ENCODE results near the gene IKZF2.

IKZF2 gene

GRCh38 chr2:212958757-212959295, 192.6 kb downstream of the IKZF2 start:
- H3K4me3 ChIP-seq (ENCODE audit: control insufficient read depth in 1 of 7, extremely low read depth in 1 of 7, insufficient read depth in 4 of 7, low read depth in 2 of 7, low read length in 6 of 7), result peak overlapping the region in 2 of 7 experiments; percentile 3 to 7
- H3K27ac ChIP-seq (ENCODE audit: insufficient read depth in 1 of 2, low read depth in 1 of 2, low read length in 2 of 2, poor library complexity in 1 of 2, severe bottlenecking in 2 of 2), result no peak overlapping the region
- CTCF ChIA-PET, result interaction anchor here (0.5 kb wide), 1 partner anchor 47 kb away, joined by 3 read pairs; no protein-coding TSS in a partner anchor
- DNase-seq, result peak in 2 of 3 donors; percentile 29 to 53
- 23% methylated on average over 3 of the region's 7 CpGs for WGBS (ENCODE audit: insufficient coverage)
- no peaks in the 10 kb centered on the region for H3K27me3 ChIP-seq (replicated peaks in 2 of 5; ENCODE audit: control insufficient read depth in 4 of 5, insufficient read depth in 5 of 5, low read length in 4 of 5)
- POLR2A ChIA-PET, result no interaction called here
- peaks cover 0 to 6% (median 1%) of the 10 kb centered on the region in 4 experiments for H3K36me3 ChIP-seq (ENCODE audit: control insufficient read depth in 4 of 4, insufficient read depth in 4 of 4, low read length in 3 of 4)
- H3K9me3 ChIP-seq (ENCODE audit: control extremely low read depth in 1 of 5, control insufficient read depth in 4 of 5, insufficient read depth in 2 of 5, low read depth in 1 of 5, low read length in 4 of 5), result no peaks in the 10 kb centered on the region
- peaks cover 12 to 32% (median 25%) of the 10 kb centered on the region in 4 experiments for H3K4me1 ChIP-seq (ENCODE audit: control extremely low read depth in 1 of 4, control insufficient read depth in 4 of 4, insufficient read depth in 4 of 4, low read length in 3 of 4)

DNA sequence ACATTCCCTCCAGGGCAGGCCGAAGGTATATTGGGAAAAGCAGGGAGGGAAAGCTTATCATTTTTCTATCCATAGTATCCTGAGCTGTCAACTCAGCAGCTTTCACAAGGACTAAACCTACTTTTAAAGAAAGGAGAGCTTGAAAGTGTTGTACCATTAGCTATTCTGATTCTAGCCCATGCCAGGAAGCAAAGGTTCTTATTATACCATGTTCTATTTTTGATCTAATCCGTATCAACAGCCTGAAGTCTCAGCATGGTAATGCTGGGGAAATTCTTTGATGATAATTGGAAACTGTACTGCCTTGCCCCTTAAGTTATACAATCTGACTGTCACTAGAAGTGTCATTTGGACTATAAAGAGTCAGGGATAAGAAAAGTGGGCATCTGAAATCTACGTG, 193.3 kb downstream of the IKZF2 start:
- DNase-seq, result no peak
- H3K27me3 ChIP-seq (replicated peaks in 2 of 5; ENCODE audit: control insufficient read depth in 4 of 5, insufficient read depth in 5 of 5, low read length in 4 of 5), result no peaks in the 10 kb centered on the region
- no CpG with 5 or more reads among the region's 3 CpGs for WGBS (ENCODE audit: insufficient coverage)
- ChIA-PET POLR2A (no interaction called here), CTCF (interaction anchor here (0.5 to 2.1 kb wide), 2 partner anchors 15 to 47 kb away, joined by 3 to 5 read pairs; no protein-coding TSS in a partner anchor)
- peaks cover 12 to 32% (median 25%) of the 10 kb centered on the region in 4 experiments for H3K4me1 ChIP-seq (ENCODE audit: control extremely low read depth in 1 of 4, control insufficient read depth in 4 of 4, insufficient read depth in 4 of 4, low read length in 3 of 4)
- peak overlapping the region in 1 of 7 experiments; percentile 7 for H3K4me3 ChIP-seq (ENCODE audit: control insufficient read depth in 1 of 7, extremely low read depth in 1 of 7, insufficient read depth in 4 of 7, low read depth in 2 of 7, low read length in 6 of 7)
- H3K27ac ChIP-seq (ENCODE audit: insufficient read depth in 1 of 2, low read depth in 1 of 2, low read length in 2 of 2, poor library complexity in 1 of 2, severe bottlenecking in 2 of 2), result no peak overlapping the region
- no peaks in the 10 kb centered on the region for H3K9me3 ChIP-seq (ENCODE audit: control extremely low read depth in 1 of 5, control insufficient read depth in 4 of 5, insufficient read depth in 2 of 5, low read depth in 1 of 5, low read length in 4 of 5)
- H3K36me3 ChIP-seq (ENCODE audit: control insufficient read depth in 4 of 4, insufficient read depth in 4 of 4, low read length in 3 of 4), result peaks cover 0 to 6% (median 1%) of the 10 kb centered on the region in 4 experiments

- Histone ChIP-seq H3K9me3 (ENCODE audit: control extremely low read depth in 1 of 5, control insufficient read depth in 4 of 5, insufficient read depth in 2 of 5, low read depth in 1 of 5, low read length in 4 of 5) (no peaks in the 10 kb centered on the region), H3K27me3 (replicated peaks in 2 of 5; ENCODE audit: control insufficient read depth in 4 of 5, insufficient read depth in 5 of 5, low read length in 4 of 5) (no peaks in the 10 kb centered on the region), H3K4me3 (ENCODE audit: control insufficient read depth in 1 of 7, extremely low read depth in 1 of 7, insufficient read depth in 4 of 7, low read depth in 2 of 7, low read length in 6 of 7) (no peak overlapping the region), H3K36me3 (ENCODE audit: control insufficient read depth in 4 of 4, insufficient read depth in 4 of 4, low read length in 3 of 4) (peaks cover 0 to 3% (median 1%) of the 10 kb centered on the region in 4 experiments), H3K27ac (ENCODE audit: insufficient read depth in 1 of 2, low read depth in 1 of 2, low read length in 2 of 2, poor library complexity in 1 of 2, severe bottlenecking in 2 of 2) (no peak overlapping the region), H3K4me1 (ENCODE audit: control extremely low read depth in 1 of 4, control insufficient read depth in 4 of 4, insufficient read depth in 4 of 4, low read length in 3 of 4) (peaks cover 12 to 32% (median 25%) of the 10 kb centered on the region in 4 experiments)
- CTCF ChIA-PET, result interaction anchor here (0.7 to 2.1 kb wide), 2 partner anchors 15 to 115 kb away, joined by 4 to 5 read pairs; no protein-coding TSS in a partner anchor
- POLR2A ChIA-PET, result no interaction called here
- DNase-seq, result peak in 2 of 3 donors; percentile 31 to 40
These were observed 193.8 kb downstream of the IKZF2 start for GRCh38 chr2:212957624-212958023.

- H3K27me3 ChIP-seq (replicated peaks in 2 of 5; ENCODE audit: control insufficient read depth in 4 of 5, insufficient read depth in 5 of 5, low read length in 4 of 5), result no peaks in the 10 kb centered on the region
- no peak overlapping the region for H3K27ac ChIP-seq (ENCODE audit: insufficient read depth in 1 of 2, low read depth in 1 of 2, low read length in 2 of 2, poor library complexity in 1 of 2, severe bottlenecking in 2 of 2)
- DNase-seq, result peak in 1 of 3 donors; percentile 29
- peaks cover 12 to 32% (median 24%) of the 10 kb centered on the region in 4 experiments for H3K4me1 ChIP-seq (ENCODE audit: control extremely low read depth in 1 of 4, control insufficient read depth in 4 of 4, insufficient read depth in 4 of 4, low read length in 3 of 4)
- ChIA-PET POLR2A (no interaction called here), CTCF (interaction anchor here (0.6 to 2.1 kb wide), 3 partner anchors 16 to 179 kb away, joined by 3 to 5 read pairs (median 4); no protein-coding TSS in a partner anchor)
- H3K9me3 ChIP-seq (ENCODE audit: control extremely low read depth in 1 of 5, control insufficient read depth in 4 of 5, insufficient read depth in 2 of 5, low read depth in 1 of 5, low read length in 4 of 5), result no peaks in the 10 kb centered on the region
- whole genome bisulfite sequencing (ENCODE audit: insufficient coverage), result 84% methylated on average over 3 of the region's 6 CpGs
- H3K4me3 ChIP-seq (ENCODE audit: control insufficient read depth in 1 of 7, extremely low read depth in 1 of 7, insufficient read depth in 4 of 7, low read depth in 2 of 7, low read length in 6 of 7), result peak overlapping the region in 1 of 7 experiments; percentile 1
- H3K36me3 ChIP-seq (ENCODE audit: control insufficient read depth in 4 of 4, insufficient read depth in 4 of 4, low read length in 3 of 4), result peaks cover 0 to 3% (median 1%) of the 10 kb centered on the region in 4 experiments
These were observed 194.5 kb downstream of the IKZF2 start for GRCh38 chr2:212956665-212957607.

DNA sequence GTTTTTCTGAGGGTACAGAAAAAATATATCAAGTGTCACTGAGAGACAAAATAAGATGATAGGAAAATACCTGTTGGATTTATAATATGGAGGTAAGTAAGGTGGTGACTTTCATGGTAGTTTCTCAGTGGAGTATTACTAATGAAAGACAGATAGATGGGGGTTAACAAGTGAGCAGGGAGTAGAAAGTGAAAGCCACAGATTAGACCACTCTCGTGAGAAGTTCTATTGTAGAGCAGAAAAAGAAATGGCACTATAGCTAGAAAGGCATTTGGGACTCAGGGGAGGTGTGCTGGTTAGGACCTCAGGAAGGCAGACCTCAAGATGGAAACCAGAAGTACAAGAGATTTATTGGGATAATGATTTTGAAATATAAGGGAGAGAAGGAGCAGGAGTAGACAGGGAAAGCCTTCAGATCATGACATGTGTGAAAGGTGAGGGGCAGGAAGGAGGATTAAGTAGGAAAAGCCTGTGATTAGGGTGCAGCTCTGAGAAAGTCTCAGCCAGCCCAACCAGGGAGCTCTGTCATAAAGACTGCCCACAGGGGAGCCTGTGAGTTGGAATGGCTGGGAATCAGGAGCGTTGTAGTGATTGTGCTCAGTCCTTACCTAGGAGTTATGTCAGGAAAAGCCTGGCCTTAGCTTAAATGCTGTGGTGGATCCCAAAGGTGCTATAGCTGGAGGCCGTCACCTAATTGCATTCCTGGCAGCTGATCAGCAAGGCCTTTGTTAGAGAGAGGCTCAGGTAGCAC, 198.1 kb downstream of the IKZF2 start:
- peaks cover 0 to 9% (median 5%) of the 10 kb centered on the region in 4 experiments for H3K4me1 ChIP-seq (ENCODE audit: control extremely low read depth in 1 of 4, control insufficient read depth in 4 of 4, insufficient read depth in 4 of 4, low read length in 3 of 4)
- peaks cover 0 to 3% (median 1%) of the 10 kb centered on the region in 4 experiments for H3K36me3 ChIP-seq (ENCODE audit: control insufficient read depth in 4 of 4, insufficient read depth in 4 of 4, low read length in 3 of 4)
- no peak for DNase-seq
- H3K27ac ChIP-seq (ENCODE audit: insufficient read depth in 1 of 2, low read depth in 1 of 2, low read length in 2 of 2, poor library complexity in 1 of 2, severe bottlenecking in 2 of 2), result no peak overlapping the region
- POLR2A ChIA-PET, result no interaction called here
- H3K4me3 ChIP-seq (ENCODE audit: control insufficient read depth in 1 of 7, extremely low read depth in 1 of 7, insufficient read depth in 4 of 7, low read depth in 2 of 7, low read length in 6 of 7), result no peak overlapping the region
- no peaks in the 10 kb centered on the region for H3K27me3 ChIP-seq (replicated peaks in 2 of 5; ENCODE audit: control insufficient read depth in 4 of 5, insufficient read depth in 5 of 5, low read length in 4 of 5)
- CTCF ChIA-PET, result interaction anchor here (0.7 kb wide), 1 partner anchor 12 kb away, joined by 3 read pairs; no protein-coding TSS in a partner anchor
- no peaks in the 10 kb centered on the region for H3K9me3 ChIP-seq (ENCODE audit: control extremely low read depth in 1 of 5, control insufficient read depth in 4 of 5, insufficient read depth in 2 of 5, low read depth in 1 of 5, low read length in 4 of 5)
- 84% methylated on average over 3 of the region's 3 CpGs for WGBS (ENCODE audit: insufficient coverage)

DNA sequence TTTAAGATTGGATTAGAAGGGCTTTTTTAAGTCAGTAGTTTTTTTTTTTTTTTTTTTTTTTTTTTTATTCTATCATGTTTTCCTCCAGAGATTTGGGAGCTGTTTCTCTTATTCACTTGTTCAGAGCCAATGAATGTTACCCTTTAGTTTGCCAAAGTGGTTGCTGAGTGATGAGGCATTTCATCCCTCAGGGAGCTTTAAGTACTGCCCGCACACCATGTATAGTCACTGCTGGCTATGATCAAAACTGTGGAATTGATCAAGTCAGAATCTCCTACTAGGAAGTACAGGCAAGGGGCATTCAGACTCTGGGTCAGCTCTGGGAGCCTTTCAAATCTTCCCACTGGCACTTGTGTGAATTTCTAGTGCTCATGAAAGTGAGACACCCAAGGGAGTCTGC, 201.6 kb downstream of the IKZF2 start:
- H3K9me3 ChIP-seq (ENCODE audit: control extremely low read depth in 1 of 5, control insufficient read depth in 4 of 5, insufficient read depth in 2 of 5, low read depth in 1 of 5, low read length in 4 of 5), result no peaks in the 10 kb centered on the region
- H3K27me3 ChIP-seq (replicated peaks in 2 of 5; ENCODE audit: control insufficient read depth in 4 of 5, insufficient read depth in 5 of 5, low read length in 4 of 5), result no peaks in the 10 kb centered on the region
- no CpG with 5 or more reads among the region's 1 CpG for WGBS (ENCODE audit: insufficient coverage)
- H3K4me1 ChIP-seq (ENCODE audit: control extremely low read depth in 1 of 4, control insufficient read depth in 4 of 4, insufficient read depth in 4 of 4, low read length in 3 of 4), result peaks cover 0 to 2% (median 0%) of the 10 kb centered on the region in 4 experiments
- ChIA-PET CTCF (interaction anchor here (1.0 kb wide), 1 partner anchor 207 kb away, joined by 3 read pairs; no protein-coding TSS in a partner anchor), POLR2A (no interaction called here)
- DNase-seq, result no peak
- H3K36me3 ChIP-seq (ENCODE audit: control insufficient read depth in 4 of 4, insufficient read depth in 4 of 4, low read length in 3 of 4), result no peaks in the 10 kb centered on the region
- no peak overlapping the region for H3K4me3 ChIP-seq (ENCODE audit: control insufficient read depth in 1 of 7, extremely low read depth in 1 of 7, insufficient read depth in 4 of 7, low read depth in 2 of 7, low read length in 6 of 7)
- no peak overlapping the region for H3K27ac ChIP-seq (ENCODE audit: insufficient read depth in 1 of 2, low read depth in 1 of 2, low read length in 2 of 2, poor library complexity in 1 of 2, severe bottlenecking in 2 of 2)

All from common myeloid progenitor, CD34-positive (primary cell).